Ovary (tissue), 3 donors: ENCODE results near the gene NUTM1.

Experiments
- POLR2A ChIP-seq: fragments of 450-650 bp; IDR thresholded peaks from one replicate; pipeline ENCODE4 v1.6.1; 2017; ENCODE audit warnings: antibody characterized with exemption, mild to moderate bottlenecking, moderate library complexity
- TF ChIP-seq, protein P1 (sequence below), 3 donors: fragments of 450-650 bp in 2 of 3; fragments of 200-600 bp in 1 of 3; IDR thresholded peaks; one replicate each; pipeline versions ENCODE4 v1.5.1 to v1.8.0; 2016 to 2022; ENCODE audit warnings: antibody characterized with exemption in 3 of 3, mild to moderate bottlenecking in 1 of 3
- donor health status: DM: no; HTN: no; CAD: no.

DNA sequence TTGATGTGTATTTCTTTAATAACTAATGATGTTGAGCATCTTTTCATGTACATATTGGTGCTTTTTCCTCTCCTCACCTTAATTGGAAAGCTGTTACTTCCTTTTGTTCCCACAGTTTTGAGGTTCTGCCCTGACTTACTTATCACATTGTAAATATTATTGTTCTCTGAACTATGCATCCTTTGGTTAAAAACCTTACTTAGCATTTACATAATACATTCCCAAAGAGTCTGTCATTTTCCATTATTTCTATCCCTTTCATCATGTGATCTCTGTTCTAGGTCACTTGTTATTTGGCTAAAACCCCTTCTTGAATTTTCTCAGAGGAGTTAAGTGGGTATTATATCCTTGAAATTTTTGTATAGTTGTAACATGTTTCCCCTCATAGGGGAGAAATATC, 38.5 kb upstream of the NUTM1 start:
- TF ChIP-seq, protein P1, sequence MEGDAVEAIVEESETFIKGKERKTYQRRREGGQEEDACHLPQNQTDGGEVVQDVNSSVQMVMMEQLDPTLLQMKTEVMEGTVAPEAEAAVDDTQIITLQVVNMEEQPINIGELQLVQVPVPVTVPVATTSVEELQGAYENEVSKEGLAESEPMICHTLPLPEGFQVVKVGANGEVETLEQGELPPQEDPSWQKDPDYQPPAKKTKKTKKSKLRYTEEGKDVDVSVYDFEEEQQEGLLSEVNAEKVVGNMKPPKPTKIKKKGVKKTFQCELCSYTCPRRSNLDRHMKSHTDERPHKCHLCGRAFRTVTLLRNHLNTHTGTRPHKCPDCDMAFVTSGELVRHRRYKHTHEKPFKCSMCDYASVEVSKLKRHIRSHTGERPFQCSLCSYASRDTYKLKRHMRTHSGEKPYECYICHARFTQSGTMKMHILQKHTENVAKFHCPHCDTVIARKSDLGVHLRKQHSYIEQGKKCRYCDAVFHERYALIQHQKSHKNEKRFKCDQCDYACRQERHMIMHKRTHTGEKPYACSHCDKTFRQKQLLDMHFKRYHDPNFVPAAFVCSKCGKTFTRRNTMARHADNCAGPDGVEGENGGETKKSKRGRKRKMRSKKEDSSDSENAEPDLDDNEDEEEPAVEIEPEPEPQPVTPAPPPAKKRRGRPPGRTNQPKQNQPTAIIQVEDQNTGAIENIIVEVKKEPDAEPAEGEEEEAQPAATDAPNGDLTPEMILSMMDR (IDR thresholded peaks at IDR 0.05): no peak
- TF ChIP-seq POLR2A: no peak
